ENCODE data around the gene RMND5B. TPM values are rescaled to one million over a fixed set of nuclear protein-coding genes. Genes with fewer than 3 reads are reported as not detected.
"Not testable (repeated sequence)": the region's sequence is repeated elsewhere in the genome, so short reads cannot be mapped to it uniquely, and the experiment has no call there.

RMND5B gene
- total and polyA plus RNA-seq, 4 donors, result 13.4 to 24.8 (median 21.7) TPM

- no peak for TF ChIP-seq HNF4A (conservative IDR thresholded peaks at IDR 0.05)
- no peak for TF ChIP-seq MAX (IDR thresholded peaks at IDR 0.05)
- no peak for TF ChIP-seq RXRA (IDR thresholded peaks at IDR 0.05)
Observed at GRCh38 chr5:178196281-178196812, 65.5 kb downstream of the RMND5B start (continued).

- TF ChIP-seq CTCF (IDR thresholded peaks at IDR 0.05; ENCODE audit: low read depth, low read length, missing input control), result peak; percentile 48
- TF ChIP-seq FOXA1 (IDR thresholded peaks at IDR 0.05), result no peak
- TF ChIP-seq SP1 (IDR thresholded peaks at IDR 0.05), result no peak
- no peak for TF ChIP-seq JUND (IDR thresholded peaks at IDR 0.05)
- no peak for TF ChIP-seq YY1 (IDR thresholded peaks at IDR 0.05)
- TF ChIP-seq RAD21 (IDR thresholded peaks at IDR 0.05), result peak; percentile 53 to 71
- no peak for TF ChIP-seq GABPA (IDR thresholded peaks at IDR 0.05 in 1 of 2, conservative IDR thresholded peaks at IDR 0.05 in 1 of 2)
- TF ChIP-seq RXRA (IDR thresholded peaks at IDR 0.05), result peak in 1 of 2 donors; percentile 68
- TF ChIP-seq NR2F2 (IDR thresholded peaks at IDR 0.05), result no peak
- Histone ChIP-seq H3K27ac (ENCODE audit: low read depth in 1 of 2, low read length in 2 of 2) (no peak overlapping the region), H3K4me3 (ENCODE audit: low read depth in 1 of 3, low read length in 3 of 3) (no peak overlapping the region), H3K27me3 (ENCODE audit: control insufficient read depth in 4 of 4, insufficient read depth in 4 of 4, low read length in 3 of 4) (no peaks in the 10 kb centered on the region), H3K9me3 (ENCODE audit: control insufficient read depth in 4 of 4, low read length in 3 of 4) (no peaks in the 10 kb centered on the region), H3K36me3 (ENCODE audit: control insufficient read depth in 4 of 4, insufficient read depth in 3 of 4, low read depth in 1 of 4, low read length in 3 of 4) (no peaks in the 10 kb centered on the region), H3K4me1 (ENCODE audit: control insufficient read depth in 4 of 4, insufficient read depth in 4 of 4, low read length in 3 of 4) (peaks cover 4 to 17% (median 6%) of the 10 kb centered on the region in 4 donors), H3K9ac (ENCODE audit: low read depth in 1 of 2, low read length in 2 of 2) (no peak overlapping the region)
- DNase-seq (ENCODE audit: low spot score), result peak; percentile 34
- 58% methylated on average over 8 of the region's 8 CpGs for WGBS
Observed at GRCh38 chr5:178196986-178197385, 66.2 kb downstream of the RMND5B start.

- DNase-seq (ENCODE audit: low spot score); H3K4me3 ChIP-seq (ENCODE audit: low read depth in 1 of 3, low read length in 3 of 3): not testable (repeated sequence)
Observed at GRCh38 chr5:178198151-178198550, 67.3 kb downstream of the RMND5B start.

GRCh38 chr5:178198706-178199105, 67.9 kb downstream of the RMND5B start:
- Histone ChIP-seq H3K9me3 (ENCODE audit: control insufficient read depth in 4 of 4, low read length in 3 of 4) (no peaks in the 10 kb centered on the region), H3K4me3 (ENCODE audit: low read depth in 1 of 3, low read length in 3 of 3) (no peak overlapping the region)
- no peak for DNase-seq (ENCODE audit: low spot score)
- TF ChIP-seq GABPA (IDR thresholded peaks at IDR 0.05 in 1 of 2, conservative IDR thresholded peaks at IDR 0.05 in 1 of 2) (no peak), TAF1 (conservative IDR thresholded peaks at IDR 0.05) (no peak), EGR1 (IDR thresholded peaks at IDR 0.05; ENCODE audit: low read depth in 2 of 2) (no peak), NR2F2 (IDR thresholded peaks at IDR 0.05) (no peak), FOXA1 (IDR thresholded peaks at IDR 0.05) (no peak), HNF4G (IDR thresholded peaks at IDR 0.05) (no peak), JUND (IDR thresholded peaks at IDR 0.05) (no peak), RXRA (IDR thresholded peaks at IDR 0.05) (no peak), SP1 (IDR thresholded peaks at IDR 0.05) (no peak), REST (IDR thresholded peaks at IDR 0.05) (no peak), CTCF (IDR thresholded peaks at IDR 0.05; ENCODE audit: low read depth, low read length, missing input control) (no peak), FOXA2 (IDR thresholded peaks at IDR 0.05) (no peak), MAX (IDR thresholded peaks at IDR 0.05) (no peak), ATF3 (IDR thresholded peaks at IDR 0.05) (no peak)

More at GRCh38 chr5:178198151-178198550, 67.3 kb downstream of the RMND5B start:
- H3K4me1 ChIP-seq (ENCODE audit: control insufficient read depth in 4 of 4, insufficient read depth in 4 of 4, low read length in 3 of 4), result peaks cover 4 to 17% (median 6%) of the 10 kb centered on the region in 4 donors
- H3K36me3 ChIP-seq (ENCODE audit: control insufficient read depth in 4 of 4, insufficient read depth in 3 of 4, low read depth in 1 of 4, low read length in 3 of 4); H3K9ac ChIP-seq (ENCODE audit: low read depth in 1 of 2, low read length in 2 of 2); H3K27me3 ChIP-seq (ENCODE audit: control insufficient read depth in 4 of 4, insufficient read depth in 4 of 4, low read length in 3 of 4); H3K27ac ChIP-seq (ENCODE audit: low read depth in 1 of 2, low read length in 2 of 2); H3K9me3 ChIP-seq (ENCODE audit: control insufficient read depth in 4 of 4, low read length in 3 of 4): not testable (repeated sequence)
- WGBS, result 77% methylated on average over 11 of the region's 11 CpGs

More at GRCh38 chr5:178198706-178199105, 67.9 kb downstream of the RMND5B start:
- Histone ChIP-seq H3K4me1 (ENCODE audit: control insufficient read depth in 4 of 4, insufficient read depth in 4 of 4, low read length in 3 of 4) (peaks cover 4 to 15% (median 7%) of the 10 kb centered on the region in 4 donors), H3K27ac (ENCODE audit: low read depth in 1 of 2, low read length in 2 of 2) (no peak overlapping the region), H3K36me3 (ENCODE audit: control insufficient read depth in 4 of 4, insufficient read depth in 3 of 4, low read depth in 1 of 4, low read length in 3 of 4) (no peaks in the 10 kb centered on the region), H3K27me3 (ENCODE audit: control insufficient read depth in 4 of 4, insufficient read depth in 4 of 4, low read length in 3 of 4) (no peaks in the 10 kb centered on the region), H3K9ac (ENCODE audit: low read depth in 1 of 2, low read length in 2 of 2) (no peak overlapping the region)
- WGBS, result 90% methylated on average over 11 of the region's 11 CpGs

Measured in liver (tissue), 9 donors.